CD4-positive, alpha-beta T cell treated with Interferon alpha-2 for 1 hour (primary cell): Measurements from ENCODE around the gene DENND1A.
A peak's percentile ranks its signal among the peaks of the same experiment; 100 is the strongest.

Experiments
- DNase-seq, 2 donors: peaks; one replicate each; pipeline ENCODE4 v3.0.0-alpha.2; 2020 to 2022

The DENND1A gene

GRCh38 chr9:123678038-123678877, 251.7 kb downstream of the DENND1A start:
- DNase-seq, result no peak

GRCh38 chr9:123676869-123677268, 253.1 kb downstream of the DENND1A start:
- no peak for DNase-seq

- DNase-seq, result no peak
These were observed 260.6 kb downstream of the DENND1A start for GRCh38 chr9:123669346-123669745.

- DNase-seq, result no peak
These were observed 266.4 kb downstream of the DENND1A start for GRCh38 chr9:123663529-123663928.

- DNase-seq, result peak in 1 of 2 donors; percentile 10
These were observed 267.7 kb downstream of the DENND1A start for GRCh38 chr9:123662057-123662776.

GRCh38 chr9:123660691-123661466, 269.0 kb downstream of the DENND1A start:
- DNase-seq, result no peak

GRCh38 chr9:123659358-123659757, 270.6 kb downstream of the DENND1A start:
- DNase-seq, result no peak

GRCh38 chr9:123658792-123659191, 271.1 kb downstream of the DENND1A start:
- no peak for DNase-seq

- no peak for DNase-seq
These were observed 272.0 kb downstream of the DENND1A start for GRCh38 chr9:123657941-123658340.

- DNase-seq, result no peak
These were observed 272.8 kb downstream of the DENND1A start for GRCh38 chr9:123657099-123657498.

GRCh38 chr9:123656565-123656964, 273.4 kb downstream of the DENND1A start:
- DNase-seq, result no peak

- DNase-seq, result no peak
These were observed 274.1 kb downstream of the DENND1A start for GRCh38 chr9:123655681-123656423.

- no peak for DNase-seq
These were observed 274.8 kb downstream of the DENND1A start for GRCh38 chr9:123654994-123655637.

- no peak for DNase-seq
These were observed 275.5 kb downstream of the DENND1A start for GRCh38 chr9:123654218-123654993.

- no peak for DNase-seq
These were observed 277.5 kb downstream of the DENND1A start for GRCh38 chr9:123652416-123652815.

GRCh38 chr9:123651871-123652270, 278.1 kb downstream of the DENND1A start:
- DNase-seq, result no peak

- no peak for DNase-seq
These were observed 278.7 kb downstream of the DENND1A start for GRCh38 chr9:123651273-123651672.

GRCh38 chr9:123649909-123650308, 280.0 kb downstream of the DENND1A start:
- no peak for DNase-seq

GRCh38 chr9:123647145-123647544, 282.8 kb downstream of the DENND1A start:
- DNase-seq, result no peak

GRCh38 chr9:123645762-123646161, 284.2 kb downstream of the DENND1A start:
- DNase-seq, result no peak

GRCh38 chr9:123645126-123645525, 284.8 kb downstream of the DENND1A start:
- DNase-seq, result no peak
